Heart left ventricle (tissue), 16 donors: ENCODE results near the gene IDNK. TPM values are rescaled to one million over a fixed set of nuclear protein-coding genes. Genes with fewer than 3 reads are reported as not detected.

ENCODE experiments used
- ATAC-seq, 4 donors: fragments of 200-7000 bp; cut with Tn5 transposase; one replicate each; pipeline ENCODE4 v1.9.1; 2020 to 2022; ENCODE audit warnings: moderate library complexity in 4 of 4, mild to moderate bottlenecking in 3 of 4, moderate number of reproducible peaks in 1 of 4
- DNase-seq, 5 donors: peaks; one replicate each; pipeline ENCODE4 v3.0.0-alpha.2; 2020
- H3K27ac ChIP-seq, 12 donors: fragments of 200-600 bp; sonication (generic) in 4 of 12; one replicate each; pipeline versions ENCODE4 v1.5.0 to v1.8.0; 2016 to 2022; ENCODE audit warnings: mild to moderate bottlenecking in 2 of 12
- H3K27me3 ChIP-seq, 9 donors: fragments of 200-600 bp; sonication (generic) in 2 of 9; one replicate each; pipeline versions ENCODE4 v1.5.1 to v1.8.0; 2016 to 2022; ENCODE audit warnings: mild to moderate bottlenecking in 3 of 9
- H3K36me3 ChIP-seq, 9 donors: fragments of 200-600 bp; sonication (generic) in 2 of 9; one replicate each; pipeline versions ENCODE4 v1.5.0 to v1.8.0; 2018 to 2022; ENCODE audit warnings: mild to moderate bottlenecking in 2 of 9
- H3K4me1 ChIP-seq, 12 donors: fragments of 200-600 bp; sonication (generic) in 4 of 12; one replicate each; pipeline versions ENCODE4 v1.5.0 to v1.8.0; 2016 to 2022; ENCODE audit warnings: mild to moderate bottlenecking in 3 of 12
- H3K4me3 ChIP-seq, 12 donors: fragments of 200-600 bp; sonication (generic) in 4 of 12; one replicate each; pipeline versions ENCODE4 v1.5.0 to v1.8.0; 2017 to 2022; ENCODE audit warnings: mild to moderate bottlenecking in 9 of 12, moderate library complexity in 4 of 12
- H3K9me3 ChIP-seq, 12 donors: fragments of 200-600 bp; sonication (generic) in 4 of 12; one replicate each; pipeline versions ENCODE4 v1.5.0 to v1.8.0; 2016 to 2022; ENCODE audit warnings: mild to moderate bottlenecking in 1 of 12
- CTCF ChIP-seq, 12 donors: fragments of 200-600 bp; sonication (generic) in 4 of 12; IDR thresholded peaks; one replicate each; pipeline versions ENCODE4 v1.5.0 to v1.8.0; 2018 to 2022; ENCODE audit warnings: antibody characterized with exemption in 12 of 12, mild to moderate bottlenecking in 5 of 12
- POLR2A ChIP-seq, 2 donors: fragments of 450-650 bp; IDR thresholded peaks; one replicate each; pipeline ENCODE4 v1.6.1; 2017; ENCODE audit warnings: antibody characterized with exemption in 2 of 2, mild to moderate bottlenecking in 2 of 2, moderate library complexity in 2 of 2
- WGBS, 4 donors: extraction: QIAGEN DNeasy Blood & Tissue Kit in 2 of 4; methylation state at CpG; one replicate each; pipeline versions ENCODE4 v1.1.5 to v1.1.7; 2013 to 2018; 5-methylcytosine and 5-hydroxymethylcytosine counted together
- intact Hi-C, 10 donors: fragments of 100-400 bp; cut with DNase I; formaldehyde crosslinking; loops; one replicate each; pipeline versions ENCODE4 v1.11.1 to v1.14.2; 2022
- polyA plus RNA-seq, 2 donors: library from polyadenylated mRNA; stranded (reverse); fragments of 200-250 nt; gene quantifications; one replicate each; pipeline ENCODE4 v1.2.3, GENCODE V29; 2013
- total RNA-seq, 9 donors: library from RNA; depleted of rRNA in 2 of 9; stranded (reverse); fragments of >200 nt in 2 of 9; fragmentation: NEBNext Ultra II Directional in 3 of 9; extraction: Animal tissue kit (Norgen Biotek cat#: 25700) in 3 of 9; gene quantifications; one replicate each; pipeline versions ENCODE4 v1.1.0 to v1.2.4, GENCODE V29; 2016 to 2023
- donor health status: ischemic (EF 13 %, LVEDD 7.1; RV severe dilation, severe dysfunction).
- donor health status: healthy with polysubstance abuse.
- donor health status: DM: no; HTN: yes; CAD: no.
- donor health status: DM: no; HTN: no; CAD: no.
- donor health status: ischemic (EF 25% LVEDD 6.9; RV normal size, moderate dysfunction).
- donor health status: ischemic (EF 25% LVEDD 5.7; RV mildly dilated, moderate dysfunction).
- donor health status: healthy.
- donor health status: DM: yes; HTN: yes; CAD: no.
- donor health status: ischemic (EF 35%, LVEDD 5.7; RV mildly dilated, moderate dysfunction).
- donor health status: nonischemic (EF 11% LVEDD 7.7; RV severe dilation, severe dysfunction).
- donor health status: DM: yes; HTN: yes; CAD: no.
- donor health status: PGD.
- donor health status: ischemic (EF 29% LVEDD 5.4; RV normal size, mild dysfunction).
- donor health status: nonischemic (EF 23%, LVEDD 6.1; RV moderate dilation, normal function).

IDNK gene
- total and polyA plus RNA-seq, 11 donors: 0.69 to 6.9 (median 4.4) TPM

GRCh38 chr9:83633255-83633654 lies 10.3 kb downstream of the IDNK start:
- no peak for ATAC-seq
- H3K27ac ChIP-seq: no peak overlapping the region
- H3K4me3 ChIP-seq: no peak overlapping the region
- DNase-seq: no peak
- peaks cover 0 to 10% (median 0%) of the 10 kb centered on the region in 9 donors for H3K36me3 ChIP-seq
- H3K27me3 ChIP-seq: no peaks in the 10 kb centered on the region
- H3K9me3 ChIP-seq: no peaks in the 10 kb centered on the region
- no peaks in the 10 kb centered on the region for H3K4me1 ChIP-seq
- TF ChIP-seq CTCF (IDR thresholded peaks at IDR 0.05): no peak
- TF ChIP-seq POLR2A (IDR thresholded peaks at IDR 0.05): no peak
- WGBS, 4 donors: 95 to 100% (median 100%) methylated on average over 1 of the region's 1 CpG
- intact Hi-C loops: no loop called here

GRCh38 chr9:83633676-83634075 lies 10.7 kb downstream of the IDNK start:
- ATAC-seq (no peak), DNase-seq (no peak)
- no peak overlapping the region for H3K4me3 ChIP-seq
- 95 to 100% (median 98%) methylated on average over 2 of the region's 2 CpGs for WGBS, 4 donors
- peaks cover 0 to 7% (median 0%) of the 10 kb centered on the region in 9 donors for H3K36me3 ChIP-seq
- H3K9me3 ChIP-seq: no peaks in the 10 kb centered on the region
- no peak overlapping the region for H3K27ac ChIP-seq
- no peaks in the 10 kb centered on the region for H3K4me1 ChIP-seq
- intact Hi-C loops: no loop called here
- TF ChIP-seq CTCF (IDR thresholded peaks at IDR 0.05): no peak
- no peak for TF ChIP-seq POLR2A (IDR thresholded peaks at IDR 0.05)
- H3K27me3 ChIP-seq: no peaks in the 10 kb centered on the region

GRCh38 chr9:83636813-83637212 lies 13.9 kb downstream of the IDNK start:
- H3K36me3 ChIP-seq: peaks cover 0 to 4% (median 0%) of the 10 kb centered on the region in 9 donors
- H3K27ac ChIP-seq: no peak overlapping the region
- no peak for TF ChIP-seq CTCF (IDR thresholded peaks at IDR 0.05)
- TF ChIP-seq POLR2A (IDR thresholded peaks at IDR 0.05): no peak
- DNase-seq: no peak
- H3K27me3 ChIP-seq: no peaks in the 10 kb centered on the region
- intact Hi-C loops: no loop called here
- H3K4me1 ChIP-seq: peaks cover 0 to 4% (median 0%) of the 10 kb centered on the region in 12 donors
- ATAC-seq: no peak
- no peak overlapping the region for H3K4me3 ChIP-seq
- no peaks in the 10 kb centered on the region for H3K9me3 ChIP-seq

- no peak for DNase-seq
- Histone ChIP-seq H3K36me3 (peaks cover 0 to 4% (median 0%) of the 10 kb centered on the region in 9 donors), H3K27me3 (no peaks in the 10 kb centered on the region), H3K4me1 (peaks cover 0 to 4% (median 0%) of the 10 kb centered on the region in 12 donors), H3K27ac (no peak overlapping the region), H3K4me3 (no peak overlapping the region), H3K9me3 (no peaks in the 10 kb centered on the region)
- no peak for ATAC-seq
- TF ChIP-seq POLR2A (IDR thresholded peaks at IDR 0.05) (no peak), CTCF (IDR thresholded peaks at IDR 0.05) (no peak)
- intact Hi-C loops: no loop called here
- 69 to 91% (median 75%) methylated on average over 1 of the region's 1 CpG for WGBS, 4 donors
Observed at GRCh38 chr9:83637389-83637788, 14.4 kb downstream of the IDNK start.
